ENCODE data around the gene LRRC8C. TPM values are rescaled to one million over a fixed set of nuclear protein-coding genes. Genes with fewer than 3 reads are reported as not detected.

The LRRC8C gene
- total RNA-seq, 1 donor from 2014 or later = 9.8 TPM

DNA sequence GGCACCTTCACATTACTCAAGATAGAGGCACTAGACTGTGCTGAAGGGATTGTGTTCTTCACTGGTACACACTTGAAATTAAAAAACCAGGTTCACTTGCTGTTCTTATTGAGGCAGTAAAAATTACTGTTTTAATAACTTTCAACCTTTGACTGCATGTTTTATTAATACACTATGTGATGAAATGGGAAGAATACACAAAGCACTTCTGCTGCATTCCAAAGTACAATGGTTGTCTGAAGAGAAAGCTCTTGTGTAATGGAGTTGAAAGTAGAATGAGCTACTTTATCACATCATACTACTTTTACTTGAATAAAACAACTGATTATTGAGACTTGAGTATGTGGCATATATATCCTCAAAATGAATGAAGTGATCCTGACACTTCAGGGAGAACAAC lies 49.7 kb downstream of the LRRC8C start:
- no peak for TF ChIP-seq CTCF (conservative IDR thresholded peaks at IDR 0.05; ENCODE audit: low read depth, low read length)
- DNase-seq (ENCODE audit: low read depth) = no peak
- H3K4me3 ChIP-seq (ENCODE audit: low read depth, low read length) = no peak overlapping the region

DNA sequence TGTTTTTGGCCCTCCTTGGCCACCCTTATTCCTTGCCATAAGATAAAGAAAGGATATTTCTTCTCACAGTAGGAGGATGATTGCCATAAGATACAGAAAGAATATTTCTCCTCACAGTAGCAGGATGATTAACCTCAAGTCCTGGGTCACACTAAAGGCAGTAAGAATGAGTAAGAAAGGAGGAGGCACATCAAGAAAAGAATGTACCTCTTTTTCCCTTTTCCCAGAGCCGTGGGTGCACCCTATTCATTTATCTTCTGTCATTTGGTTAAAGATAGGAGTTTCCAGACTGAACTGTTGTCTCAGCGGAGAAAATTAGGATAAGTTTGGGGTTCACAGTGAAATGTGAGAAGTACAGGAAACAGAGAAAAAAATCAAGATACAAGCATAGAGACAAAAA lies 52.5 kb downstream of the LRRC8C start:
- TF ChIP-seq CTCF (conservative IDR thresholded peaks at IDR 0.05; ENCODE audit: low read depth, low read length) = no peak
- H3K4me3 ChIP-seq (ENCODE audit: low read depth, low read length) = no peak overlapping the region
- DNase-seq (ENCODE audit: low read depth) = no peak

DNA sequence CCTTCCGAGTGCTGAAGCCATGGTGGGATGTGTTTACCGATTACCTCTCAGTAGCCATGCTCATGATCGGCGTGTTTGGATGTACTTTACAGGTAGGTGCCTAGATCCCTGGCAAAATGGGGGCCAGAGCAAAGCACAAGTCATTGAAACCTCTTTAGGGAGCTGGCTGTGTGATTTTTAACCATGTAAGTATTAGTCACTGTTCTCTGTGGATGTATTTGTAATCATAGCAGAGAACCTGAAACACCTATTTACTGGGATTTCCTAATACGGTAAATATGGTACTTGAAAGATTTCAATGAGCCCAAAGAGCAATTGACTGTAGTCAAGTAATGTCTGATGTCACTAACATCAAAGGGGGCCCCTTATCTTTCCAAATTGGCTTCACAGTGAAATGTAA lies 53.6 kb downstream of the LRRC8C start:
- no peak for TF ChIP-seq CTCF (conservative IDR thresholded peaks at IDR 0.05; ENCODE audit: low read depth, low read length)
- no peak overlapping the region for H3K4me3 ChIP-seq (ENCODE audit: low read depth, low read length)
- DNase-seq (ENCODE audit: low read depth) = no peak

GRCh38 chr1:89687254-89687653 lies 54.3 kb downstream of the LRRC8C start:
- no peak for TF ChIP-seq CTCF (conservative IDR thresholded peaks at IDR 0.05; ENCODE audit: low read depth, low read length)
- H3K4me3 ChIP-seq (ENCODE audit: low read depth, low read length) = no peak overlapping the region
- DNase-seq (ENCODE audit: low read depth) = no peak

DNA sequence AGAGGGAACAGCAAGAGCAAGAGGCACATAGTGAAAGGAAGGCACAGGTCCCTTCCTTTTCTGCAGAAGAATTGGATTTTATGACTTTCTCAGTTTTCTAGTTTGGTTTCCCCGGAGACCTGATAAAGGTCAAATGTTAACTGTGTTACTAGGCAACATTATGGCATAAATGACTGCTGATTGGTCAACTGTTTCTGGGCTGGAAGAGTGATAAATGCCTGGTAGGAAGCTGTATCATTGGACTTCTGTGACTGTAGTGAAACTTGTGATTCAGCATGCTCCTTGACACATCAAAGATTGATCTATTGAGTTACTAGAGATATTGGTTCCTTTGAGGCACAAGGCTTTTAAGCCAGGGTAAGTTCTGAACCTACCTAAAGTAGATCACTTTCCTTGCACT lies 55.7 kb downstream of the LRRC8C start:
- TF ChIP-seq CTCF (conservative IDR thresholded peaks at IDR 0.05; ENCODE audit: low read depth, low read length) = no peak
- DNase-seq (ENCODE audit: low read depth) = no peak
- no peak overlapping the region for H3K4me3 ChIP-seq (ENCODE audit: low read depth, low read length)

- no peak for DNase-seq (ENCODE audit: low read depth)
- H3K4me3 ChIP-seq (ENCODE audit: low read depth, low read length) = no peak overlapping the region
- TF ChIP-seq CTCF (conservative IDR thresholded peaks at IDR 0.05; ENCODE audit: low read depth, low read length) = no peak
Measured at GRCh38 chr1:89689234-89689633, 56.3 kb downstream of the LRRC8C start.

DNA sequence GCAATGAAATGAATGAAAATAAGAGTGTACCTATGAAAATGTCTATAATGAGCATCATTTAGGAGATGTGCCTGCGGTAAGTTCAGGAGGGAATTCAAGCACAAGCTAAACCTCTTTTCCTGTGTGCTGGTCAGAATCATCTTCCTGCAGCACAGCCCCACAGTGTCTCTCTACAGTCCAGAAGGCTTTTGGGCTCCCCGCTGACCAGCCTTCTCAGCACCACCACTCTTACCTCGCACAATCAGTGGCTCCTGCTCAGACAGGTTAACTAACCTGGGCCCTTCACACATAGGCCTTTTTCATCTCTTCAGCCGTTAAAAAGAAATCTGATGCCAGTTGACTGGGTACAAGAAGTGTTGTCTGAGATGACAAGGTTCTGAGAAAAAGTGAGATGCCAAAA lies 57.7 kb downstream of the LRRC8C start:
- TF ChIP-seq CTCF (conservative IDR thresholded peaks at IDR 0.05; ENCODE audit: low read depth, low read length) = no peak
- no peak overlapping the region for H3K4me3 ChIP-seq (ENCODE audit: low read depth, low read length)
- DNase-seq (ENCODE audit: low read depth) = no peak

All from epithelial cell of proximal tubule (primary cell).